Panc1 (cell line): ENCODE measurements around the gene CACNA1I. TPM values are rescaled to one million over a fixed set of nuclear protein-coding genes. Genes with fewer than 3 reads are reported as not detected.

ENCODE experiments used
- ATAC-seq: fragments of 200-7000 bp; cut with Tn5 transposase; 2 replicates; pipeline ENCODE4 v1.9.1; 2020; ENCODE audit warnings: mild to moderate bottlenecking, moderate library complexity
- BruUV-seq: library from RNA; stranded (reverse); fragments of 400-500 nt; replicated peaks from 2 replicates; lab custom pipeline; 2021; lab: Mats Ljungman, UMichigan
- CTCF ChIA-PET: fragments of 300-600 bp; sonication (Branson Sonifier 250); formaldehyde crosslinking; loops from one replicate; lab custom pipeline; 2022; ENCODE audit warnings: antibody characterized with exemption; lab: Charles Lee
- POLR2A ChIA-PET: fragments of 300-600 bp; sonication (Branson Sonifier 250); formaldehyde crosslinking; loops from one replicate; lab custom pipeline; 2022; ENCODE audit warnings: antibody characterized with exemption; lab: Charles Lee
- DNase-seq: peaks from one replicate; pipeline ENCODE4 v3.0.0-alpha.2; 2010; ENCODE audit warnings: low read depth, low spot score
- H3K27ac ChIP-seq: 2 replicates; pipeline ENCODE4 v1.5.1; 2011; ENCODE audit warnings: mild to moderate bottlenecking, low read length, inconsistent platforms
- H3K27me3 ChIP-seq: fragments of 200-500 bp; sonication (Bioruptor generic); 2 replicates; pipeline ENCODE4 v1.6.0; 2014; ENCODE audit warnings: low read length, inconsistent platforms; ENCODE audit not compliant: control insufficient read depth, insufficient read depth
- H3K36me3 ChIP-seq: fragments of 200-500 bp; sonication (Bioruptor generic); 2 replicates; pipeline ENCODE4 v1.5.1; 2014; ENCODE audit warnings: inconsistent platforms, mild to moderate bottlenecking, low read length, moderate library complexity; ENCODE audit not compliant: control insufficient read depth, insufficient read depth
- H3K4me1 ChIP-seq: 2 replicates; pipeline ENCODE4 v1.5.1; 2011; ENCODE audit warnings: inconsistent platforms, mild to moderate bottlenecking, low read length, moderate library complexity; ENCODE audit not compliant: control insufficient read depth, insufficient read depth
- H3K4me3 ChIP-seq, 2 experiments: 2 replicates each; pipeline ENCODE4 v1.5.1; 2011 to 2012; ENCODE audit warnings: low read depth in 2 of 2, low read length in 2 of 2, mild to moderate bottlenecking in 2 of 2, inconsistent platforms in 1 of 2, moderate library complexity in 1 of 2
- H3K9me3 ChIP-seq: fragments of 200-500 bp; sonication (Bioruptor generic); 2 replicates; pipeline ENCODE4 v1.5.1; 2014; ENCODE audit warnings: low read depth, mild to moderate bottlenecking, inconsistent platforms, low read length, moderate library complexity; ENCODE audit not compliant: control insufficient read depth, insufficient read depth
- POLR2AphosphoS5 ChIP-seq: IDR thresholded peaks from 2 replicates; pipeline ENCODE4 v1.6.1; 2012; ENCODE audit warnings: mild to moderate bottlenecking, low read depth, low read length, moderate library complexity
- SIN3A ChIP-seq: IDR thresholded peaks from 2 replicates; pipeline ENCODE4 v1.6.1; 2012; ENCODE audit warnings: low read depth, mild to moderate bottlenecking, low read length, moderate library complexity, borderline replicate concordance; ENCODE audit not compliant: insufficient read depth
- TCF7L2 ChIP-seq: IDR thresholded peaks from 2 replicates; pipeline ENCODE4 v1.6.1; 2011; ENCODE audit warnings: mild to moderate bottlenecking, low read depth, low read length, inconsistent platforms
- in situ Hi-C: cut with HindIII; loops from 2 replicates; pipeline ENCODE4 v1.10.0; 2016; ENCODE audit warnings: low sequenced_read_pairs, low pct_unique_long_range_greater_than_20kb
- intact Hi-C: fragments of 100-400 bp; cut with micrococcal nuclease; formaldehyde crosslinking; loops from one replicate; pipeline ENCODE4 v1.10.0; 2022; ENCODE audit not compliant: unreplicated experiment
- total RNA-seq: library from RNA; stranded (reverse); gene quantifications from one replicate; pipeline ENCODE4 v1.2.1, GENCODE V29; 2021; ENCODE audit not compliant: unreplicated experiment
- TF ChIP-seq, protein P1 (sequence below), 2 experiments: IDR thresholded peaks; 2 replicates each; pipeline ENCODE4 v1.6.1; 2011 to 2012; ENCODE audit warnings: low read depth in 2 of 2, control low read depth in 1 of 2, low read length in 1 of 2, mild to moderate bottlenecking in 1 of 2, moderate library complexity in 1 of 2; ENCODE audit not compliant: insufficient read depth in 1 of 2
- TF ChIP-seq, protein P2 (sequence below): fragments of 450-650 bp; IDR thresholded peaks from 2 replicates; pipeline ENCODE4 v1.5.1; 2017; ENCODE audit warnings: mild to moderate bottlenecking

Gene CACNA1I
- total RNA-seq, 1 experiment from 2014 or later = 0.23 TPM

DNA sequence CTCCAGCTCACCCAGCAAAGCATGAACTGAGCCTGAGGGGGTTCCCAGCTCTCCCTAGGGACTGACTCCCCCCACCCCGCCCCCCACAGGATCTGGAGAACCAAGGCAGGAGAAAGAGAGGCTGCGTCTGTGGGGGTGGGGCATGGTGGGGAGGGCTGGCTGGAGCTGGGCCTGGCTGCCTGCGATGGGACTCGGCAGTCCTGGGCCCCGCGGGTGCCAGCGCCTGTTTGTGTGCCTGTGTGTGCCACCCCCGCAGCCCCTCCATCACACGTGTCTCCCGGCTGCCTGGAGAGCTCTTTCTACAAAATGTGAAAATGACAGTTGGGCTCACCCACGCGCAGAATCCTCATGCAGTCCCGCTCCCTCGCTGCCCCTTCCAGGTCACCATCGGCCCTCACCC is 46.8 kb downstream of the CACNA1I start:
- in situ Hi-C loops (no loop called here), intact Hi-C loops (no loop called here)
- ATAC-seq (0 out of 2 replicates have a peak, but pooled peaks have one; percentile 26), DNase-seq (no peak)
- H3K4me1 ChIP-seq = no peaks in the 10 kb centered on the region
- TF ChIP-seq POLR2AphosphoS5 = no peak
- TF ChIP-seq SIN3A = no peak
- TF ChIP-seq, protein P1, sequence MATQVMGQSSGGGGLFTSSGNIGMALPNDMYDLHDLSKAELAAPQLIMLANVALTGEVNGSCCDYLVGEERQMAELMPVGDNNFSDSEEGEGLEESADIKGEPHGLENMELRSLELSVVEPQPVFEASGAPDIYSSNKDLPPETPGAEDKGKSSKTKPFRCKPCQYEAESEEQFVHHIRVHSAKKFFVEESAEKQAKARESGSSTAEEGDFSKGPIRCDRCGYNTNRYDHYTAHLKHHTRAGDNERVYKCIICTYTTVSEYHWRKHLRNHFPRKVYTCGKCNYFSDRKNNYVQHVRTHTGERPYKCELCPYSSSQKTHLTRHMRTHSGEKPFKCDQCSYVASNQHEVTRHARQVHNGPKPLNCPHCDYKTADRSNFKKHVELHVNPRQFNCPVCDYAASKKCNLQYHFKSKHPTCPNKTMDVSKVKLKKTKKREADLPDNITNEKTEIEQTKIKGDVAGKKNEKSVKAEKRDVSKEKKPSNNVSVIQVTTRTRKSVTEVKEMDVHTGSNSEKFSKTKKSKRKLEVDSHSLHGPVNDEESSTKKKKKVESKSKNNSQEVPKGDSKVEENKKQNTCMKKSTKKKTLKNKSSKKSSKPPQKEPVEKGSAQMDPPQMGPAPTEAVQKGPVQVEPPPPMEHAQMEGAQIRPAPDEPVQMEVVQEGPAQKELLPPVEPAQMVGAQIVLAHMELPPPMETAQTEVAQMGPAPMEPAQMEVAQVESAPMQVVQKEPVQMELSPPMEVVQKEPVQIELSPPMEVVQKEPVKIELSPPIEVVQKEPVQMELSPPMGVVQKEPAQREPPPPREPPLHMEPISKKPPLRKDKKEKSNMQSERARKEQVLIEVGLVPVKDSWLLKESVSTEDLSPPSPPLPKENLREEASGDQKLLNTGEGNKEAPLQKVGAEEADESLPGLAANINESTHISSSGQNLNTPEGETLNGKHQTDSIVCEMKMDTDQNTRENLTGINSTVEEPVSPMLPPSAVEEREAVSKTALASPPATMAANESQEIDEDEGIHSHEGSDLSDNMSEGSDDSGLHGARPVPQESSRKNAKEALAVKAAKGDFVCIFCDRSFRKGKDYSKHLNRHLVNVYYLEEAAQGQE (IDR thresholded peaks at IDR 0.05; ENCODE audit: insufficient read depth in 1 of 2, low read depth in 2 of 2, low read length in 1 of 2) = no peak
- TF ChIP-seq TCF7L2 = no peak
- TF ChIP-seq, protein P2, sequence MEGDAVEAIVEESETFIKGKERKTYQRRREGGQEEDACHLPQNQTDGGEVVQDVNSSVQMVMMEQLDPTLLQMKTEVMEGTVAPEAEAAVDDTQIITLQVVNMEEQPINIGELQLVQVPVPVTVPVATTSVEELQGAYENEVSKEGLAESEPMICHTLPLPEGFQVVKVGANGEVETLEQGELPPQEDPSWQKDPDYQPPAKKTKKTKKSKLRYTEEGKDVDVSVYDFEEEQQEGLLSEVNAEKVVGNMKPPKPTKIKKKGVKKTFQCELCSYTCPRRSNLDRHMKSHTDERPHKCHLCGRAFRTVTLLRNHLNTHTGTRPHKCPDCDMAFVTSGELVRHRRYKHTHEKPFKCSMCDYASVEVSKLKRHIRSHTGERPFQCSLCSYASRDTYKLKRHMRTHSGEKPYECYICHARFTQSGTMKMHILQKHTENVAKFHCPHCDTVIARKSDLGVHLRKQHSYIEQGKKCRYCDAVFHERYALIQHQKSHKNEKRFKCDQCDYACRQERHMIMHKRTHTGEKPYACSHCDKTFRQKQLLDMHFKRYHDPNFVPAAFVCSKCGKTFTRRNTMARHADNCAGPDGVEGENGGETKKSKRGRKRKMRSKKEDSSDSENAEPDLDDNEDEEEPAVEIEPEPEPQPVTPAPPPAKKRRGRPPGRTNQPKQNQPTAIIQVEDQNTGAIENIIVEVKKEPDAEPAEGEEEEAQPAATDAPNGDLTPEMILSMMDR = no peak
- no peak overlapping the region for H3K4me3 ChIP-seq
- H3K27ac ChIP-seq = no peak overlapping the region
- H3K36me3 ChIP-seq = no peaks in the 10 kb centered on the region
- H3K9me3 ChIP-seq = no peaks in the 10 kb centered on the region
- no peaks in the 10 kb centered on the region for H3K27me3 ChIP-seq
- no TSS peak for BruUV-seq
- POLR2A ChIA-PET = no interaction called here
- CTCF ChIA-PET = no interaction called here

DNA sequence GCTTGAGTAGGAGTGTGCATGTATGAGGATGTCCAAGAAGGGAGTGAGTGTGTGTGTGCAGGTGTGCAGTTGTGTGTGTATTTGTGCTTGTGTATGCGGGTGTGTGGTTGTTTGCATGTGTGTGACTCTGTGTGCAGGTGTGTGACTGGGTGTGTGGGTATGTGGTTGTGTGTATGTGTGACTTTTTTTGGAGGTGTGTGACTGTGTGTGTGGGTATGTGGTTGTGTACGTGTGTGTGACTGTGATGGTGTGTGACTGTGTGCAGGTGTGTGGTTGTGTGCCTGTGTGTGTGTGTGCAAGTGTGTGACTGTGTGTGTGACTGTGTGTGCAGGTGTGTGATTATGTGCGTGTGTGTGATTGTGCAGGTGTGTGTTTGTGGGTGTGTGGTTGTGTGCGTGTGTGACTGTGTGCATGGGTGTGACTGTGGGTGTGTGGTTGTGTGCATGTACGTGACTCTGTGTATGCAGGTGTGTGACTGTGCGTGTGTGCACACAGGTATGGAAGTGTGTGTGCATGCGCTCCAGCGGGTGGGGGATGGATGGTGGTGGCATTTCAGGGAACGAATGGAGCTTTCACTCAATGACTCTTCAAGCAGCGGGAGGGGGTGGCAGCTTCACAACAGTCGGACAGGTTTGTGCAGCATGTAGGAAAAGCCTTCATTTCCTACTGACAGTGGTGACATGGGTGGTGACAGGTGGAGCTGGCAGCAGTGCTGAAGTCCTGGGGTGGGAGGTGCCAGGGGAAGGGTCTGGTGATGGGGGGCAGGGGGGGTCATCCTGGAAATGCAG is 47.6 kb downstream of the CACNA1I start:
- POLR2A ChIA-PET = no interaction called here
- intact Hi-C loops = no loop called here
- in situ Hi-C loops = no loop called here
- no TSS peak for BruUV-seq
- H3K9me3 ChIP-seq = no peaks in the 10 kb centered on the region
- H3K27me3 ChIP-seq = no peaks in the 10 kb centered on the region
- no peak overlapping the region for H3K27ac ChIP-seq
- CTCF ChIA-PET = interaction anchor here (0.7 to 0.8 kb wide), 2 partner anchors 53 to 709 kb away, joined by 8 to 11 read pairs; no protein-coding TSS in a partner anchor
- H3K36me3 ChIP-seq = no peaks in the 10 kb centered on the region
- ATAC-seq (no peak), DNase-seq (no peak)
- no peak overlapping the region for H3K4me3 ChIP-seq
- TF ChIP-seq POLR2AphosphoS5 (no peak), TCF7L2 (no peak), SIN3A (no peak)
- TF ChIP-seq, protein P2 = no peak
- TF ChIP-seq, protein P1 (IDR thresholded peaks at IDR 0.05; ENCODE audit: insufficient read depth in 1 of 2, low read depth in 2 of 2, low read length in 1 of 2) = no peak
- no peaks in the 10 kb centered on the region for H3K4me1 ChIP-seq
